GM12878 (cell line): Measurements from ENCODE around the gene LRRC70. TPM values are rescaled to one million over a fixed set of nuclear protein-coding genes. Genes with fewer than 3 reads are reported as not detected.

Source experiments
- ATAC-seq: fragments of 200-7000 bp; cut with Tn5 transposase; 3 replicates; pipeline ENCODE4 v1.9.1; 2020; ENCODE audit warnings: mild to moderate bottlenecking, moderate library complexity
- BruUV-seq: library from RNA; stranded (reverse); fragments of 400-500 nt; replicated peaks from 2 replicates; lab custom pipeline; 2021; lab: Mats Ljungman, UMichigan
- CTCF ChIA-PET: fragments of 300-600 bp; sonication (Branson Sonifier 250); formaldehyde crosslinking; extraction: SDS; loops from one replicate; lab custom pipeline; 2021; ENCODE audit warnings: inconsistent platforms; lab: Yijun Ruan, JAX
- POLR2A ChIA-PET: fragments of 350-600 bp; formaldehyde crosslinking; extraction: SDS; loops from one replicate; lab custom pipeline; 2021; ENCODE audit warnings: inconsistent platforms; lab: Charles Lee
- RAD21 ChIA-PET: fragments of 300-600 bp; sonication (Branson Sonifier 250); formaldehyde crosslinking; loops from one replicate; lab custom pipeline; 2023; ENCODE audit warnings: antibody characterized with exemption; ENCODE audit not compliant: unreplicated experiment; lab: Charles Lee
- SMC1A ChIA-PET: fragments of 300-600 bp; sonication (Branson Sonifier 250); formaldehyde crosslinking; loops from one replicate; lab custom pipeline; 2023; ENCODE audit not compliant: unreplicated experiment, uncharacterized antibody; lab: Charles Lee
- DNase-seq: peaks from one replicate; pipeline ENCODE4 v3.0.0-alpha.2; 2011; ENCODE audit warnings: low read depth, low spot score
- FAIRE-seq: peaks from 3 replicates; lab custom pipeline; 2011; peaks lifted over from hg19 to GRCh38; lab: Jason Lieb, UNC
- H2AFZ ChIP-seq: 2 replicates; pipeline ENCODE4 v1.6.0; 2011; ENCODE audit warnings: low read depth, low read length, control low read depth; ENCODE audit not compliant: control insufficient read depth
- H3K27ac ChIP-seq: 2 replicates; pipeline ENCODE4 v1.5.1; 2011; ENCODE audit warnings: control low read depth; ENCODE audit not compliant: control insufficient read depth, insufficient read depth
- H3K27me3 ChIP-seq, 2 experiments: replicated peaks in 1 of 2; 2 replicates each; pipeline versions ENCODE4 v1.6.0 to v1.6.1; 2011; ENCODE audit warnings: low read length in 1 of 2; ENCODE audit not compliant: control insufficient read depth in 2 of 2, insufficient read depth in 2 of 2
- H3K36me3 ChIP-seq, 2 experiments: 2 replicates each; pipeline ENCODE4 v1.5.1; 2011; ENCODE audit warnings: low read length in 1 of 2; ENCODE audit not compliant: control insufficient read depth in 2 of 2, insufficient read depth in 2 of 2
- H3K4me1 ChIP-seq: 2 replicates; pipeline ENCODE4 v1.6.1; 2011; ENCODE audit warnings: mild to moderate bottlenecking, low read length, moderate library complexity, mixed read lengths; ENCODE audit not compliant: control insufficient read depth, insufficient read depth
- H3K4me2 ChIP-seq: 2 replicates; pipeline ENCODE4 v1.6.0; 2011; ENCODE audit warnings: control low read depth; ENCODE audit not compliant: control insufficient read depth, insufficient read depth
- H3K4me3 ChIP-seq: fragments of 200-600 bp; sonication (generic); 2 replicates; pipeline ENCODE4 v1.5.1; 2016
- H3K79me2 ChIP-seq: 2 replicates; pipeline ENCODE4 v1.6.0; 2011; ENCODE audit warnings: low read length; ENCODE audit not compliant: control insufficient read depth, insufficient read depth
- H3K9ac ChIP-seq: 2 replicates; pipeline ENCODE4 v1.8.0; 2011; ENCODE audit warnings: low read length, control low read depth, mixed read lengths; ENCODE audit not compliant: control insufficient read depth, insufficient read depth
- H3K9me3 ChIP-seq: replicated peaks from 3 replicates; pipeline ENCODE4 v1.5.1; 2011; ENCODE audit warnings: mild to moderate bottlenecking, low read length; ENCODE audit not compliant: control insufficient read depth, insufficient read depth
- H4K20me1 ChIP-seq: 2 replicates; pipeline ENCODE4 v1.6.0; 2011; ENCODE audit not compliant: control insufficient read depth, insufficient read depth
- BCL3 ChIP-seq: IDR thresholded peaks from 2 replicates; pipeline ENCODE4 v1.6.1; 2011; ENCODE audit warnings: borderline replicate concordance, low read depth, mild to moderate bottlenecking, moderate library complexity, low read length; ENCODE audit not compliant: insufficient read depth, poor library complexity, severe bottlenecking
- CBFB ChIP-seq: IDR thresholded peaks from 2 replicates; pipeline ENCODE4 v1.6.1; 2016; ENCODE audit warnings: antibody characterized with exemption, low read depth
- CBX5 ChIP-seq: sonication (generic); IDR thresholded peaks from 2 replicates; pipeline ENCODE4 v1.6.1; 2016; ENCODE audit warnings: low read depth, moderate library complexity, mild to moderate bottlenecking, inconsistent platforms
- CREM ChIP-seq: IDR thresholded peaks from 2 replicates; pipeline ENCODE4 v1.6.1; 2014; ENCODE audit warnings: antibody characterized with exemption, low read depth
- DPF2 ChIP-seq: fragments of 450-650 bp; IDR thresholded peaks from 2 replicates; pipeline ENCODE4 v1.6.1; 2017; ENCODE audit warnings: mild to moderate bottlenecking
- EZH2 ChIP-seq: IDR thresholded peaks from 2 replicates; pipeline ENCODE4 v1.6.1; 2012; ENCODE audit warnings: low read depth, mild to moderate bottlenecking, control low read depth, inconsistent platforms, low read length, borderline replicate concordance; ENCODE audit not compliant: control insufficient read depth
- FOS ChIP-seq: IDR thresholded peaks from 3 replicates; pipeline ENCODE4 v1.6.1; 2011; ENCODE audit warnings: borderline replicate concordance; ENCODE audit not compliant: insufficient read length; ENCODE audit errors: extremely low read depth
- JUNB ChIP-seq: IDR thresholded peaks from 2 replicates; pipeline ENCODE4 v1.6.1; 2016; ENCODE audit warnings: antibody characterized with exemption, mild to moderate bottlenecking
- KAT2A ChIP-seq: conservative IDR thresholded peaks from 2 replicates; pipeline ENCODE4 v1.6.1; 2011; ENCODE audit warnings: low read depth, low read length; ENCODE audit not compliant: control insufficient read depth
- LARP7 ChIP-seq: fragments of 450-650 bp; IDR thresholded peaks from 2 replicates; pipeline ENCODE4 v1.6.1; 2017; ENCODE audit warnings: mild to moderate bottlenecking
- MEF2A ChIP-seq: IDR thresholded peaks from 2 replicates; pipeline ENCODE4 v1.6.1; 2011; ENCODE audit warnings: low read depth, mild to moderate bottlenecking, low read length, moderate library complexity; ENCODE audit not compliant: insufficient read depth
- NFIC ChIP-seq: IDR thresholded peaks from 2 replicates; pipeline ENCODE4 v1.6.1; 2012; ENCODE audit warnings: low read depth, mild to moderate bottlenecking, inconsistent platforms, low read length, moderate library complexity
- NR2C1 ChIP-seq: fragments of 450-650 bp; IDR thresholded peaks from 2 replicates; pipeline ENCODE4 v1.6.1; 2017; ENCODE audit warnings: antibody characterized with exemption, mild to moderate bottlenecking, moderate library complexity
- RAD51 ChIP-seq: fragments of 450-650 bp; IDR thresholded peaks from 2 replicates; pipeline ENCODE4 v1.6.1; 2016; ENCODE audit warnings: moderate library complexity, mild to moderate bottlenecking, inconsistent platforms
- RB1 ChIP-seq: fragments of 450-650 bp; formaldehyde crosslinking; IDR thresholded peaks from 2 replicates; pipeline ENCODE4 v1.6.1; 2017; ENCODE audit warnings: mild to moderate bottlenecking, borderline replicate concordance
- RBBP5 ChIP-seq: fragments of 200-600 bp; sonication (generic); conservative IDR thresholded peaks from 2 replicates; pipeline ENCODE4 v1.6.1; 2016
- RCOR1 ChIP-seq: conservative IDR thresholded peaks from 2 replicates; pipeline ENCODE4 v1.6.1; 2012; ENCODE audit warnings: low read depth, low read length, improper control_type of control experiment
- SMARCA5 ChIP-seq: fragments of 450-650 bp; IDR thresholded peaks from 2 replicates; pipeline ENCODE4 v1.6.1; 2017; ENCODE audit warnings: mild to moderate bottlenecking
- SUPT20H ChIP-seq: IDR thresholded peaks from 2 replicates; pipeline ENCODE4 v1.6.1; 2011; ENCODE audit warnings: low read depth, mild to moderate bottlenecking, low read length, moderate library complexity, borderline replicate concordance; ENCODE audit not compliant: control insufficient read depth
- ZNF217 ChIP-seq: fragments of 450-650 bp; IDR thresholded peaks from 2 replicates; pipeline ENCODE4 v1.6.1; 2017; ENCODE audit warnings: antibody characterized with exemption, mild to moderate bottlenecking
- ZNF274 ChIP-seq: IDR thresholded peaks from one replicate; pipeline ENCODE4 v1.8.0; 2011; ENCODE audit not compliant: insufficient read length, insufficient read depth
- ZSCAN29 ChIP-seq: fragments of 450-650 bp; IDR thresholded peaks from 2 replicates; pipeline ENCODE4 v1.6.1; 2017; ENCODE audit warnings: mild to moderate bottlenecking, moderate library complexity
- in situ Hi-C: fragments of 300-500 bp; cut with MboI; formaldehyde crosslinking; loops from 9 replicates; pipeline ENCODE4 v1.14.3; 2018; ENCODE audit warnings: mixed read lengths
- intact Hi-C: fragments of 100-400 bp; cut with micrococcal nuclease; formaldehyde crosslinking; loops from one replicate; pipeline ENCODE4 v1.14.2; 2022; ENCODE audit not compliant: unreplicated experiment
- polyA plus RNA-seq, 11 experiments: library from polyadenylated mRNA; depleted of rRNA in 4 of 11; unstranded in 6 of 11; stranded (reverse) in 5 of 11; fragments of >200 nt; fragmentation: Nextera tagmentation in 4 of 11; fragmentation: Illumina TruSeq in 1 of 11; extraction: Ambion mirVana in 4 of 11; extraction: Trizol in 1 of 11; gene quantifications; 1 replicate in 1 of 11; 2 replicates in 10 of 11; pipeline versions ENCODE4 v1.2.1 to v1.2.3, GENCODE V29; 2011 to 2016; ENCODE audit warnings: inconsistent platforms in 2 of 11, missing spikeins in 2 of 11, low read depth in 1 of 11
- total RNA-seq, 4 experiments: library from RNA; depleted of rRNA in 3 of 4; stranded (reverse); fragments of >200 nt in 3 of 4; fragmentation: Illumina TruSeq in 1 of 4; extraction: Trizol in 1 of 4; gene quantifications; 2 replicates each; pipeline versions ENCODE4 v1.2.1 to v1.2.3, GENCODE V29; 2013 to 2021
- TF ChIP-seq, protein P1 (sequence below): fragments of 450-650 bp; IDR thresholded peaks from 2 replicates; pipeline ENCODE4 v1.6.1; 2016; ENCODE audit warnings: mild to moderate bottlenecking, moderate library complexity, borderline replicate concordance

The LRRC70 gene
- total and polyA plus RNA-seq, 10 of the 15 experiments (the other 5 are each of a cell fraction or from before 2014, with no cell fraction given), result 0.35 to 1.5 (median 0.84) TPM

DNA sequence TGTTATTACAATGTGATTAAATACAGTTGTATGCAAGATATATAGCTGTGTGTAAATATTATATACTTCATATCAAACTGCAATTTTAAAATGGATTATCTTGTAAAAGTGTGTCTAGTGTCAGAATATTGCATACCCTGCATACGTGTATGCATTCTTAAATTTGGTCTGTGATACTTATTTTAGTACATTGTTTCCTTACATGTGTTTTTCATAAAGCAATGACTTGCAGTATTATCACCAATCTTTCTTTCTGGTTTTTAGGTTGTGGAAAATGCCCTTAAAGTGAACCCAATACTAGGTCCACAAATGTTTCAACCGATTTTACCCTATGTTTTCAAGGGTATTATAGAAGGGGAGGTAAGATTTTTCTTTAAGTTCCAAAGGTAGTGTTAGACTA, 28.5 kb upstream of the LRRC70 start (continued):
- TF ChIP-seq RCOR1, result no peak
- no peak for TF ChIP-seq EZH2
- TF ChIP-seq LARP7, result no peak
- no peak for TF ChIP-seq ZSCAN29
- no peak for TF ChIP-seq BCL3
- no peak for TF ChIP-seq CBFB

DNA sequence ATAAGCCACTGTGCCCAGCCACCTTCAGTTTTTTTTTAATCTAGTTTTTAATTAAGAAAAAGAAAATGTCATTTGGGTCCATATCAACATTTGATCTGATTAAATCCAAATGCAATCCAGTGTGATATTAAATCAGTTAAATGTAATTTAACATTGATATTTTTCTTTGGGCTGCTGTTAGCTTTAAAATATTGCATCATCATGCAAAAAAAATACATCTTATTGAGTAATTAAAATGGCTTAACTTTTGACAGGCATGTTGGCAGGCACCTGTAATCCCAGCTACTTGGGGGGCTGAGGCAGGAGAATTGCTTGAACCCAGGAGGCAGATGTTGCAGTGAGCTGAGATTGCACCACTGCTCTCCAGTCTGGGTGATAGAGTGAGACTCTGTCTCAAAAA, 22.7 kb upstream of the LRRC70 start:
- no peak overlapping the region for H3K4me3 ChIP-seq
- no peaks in the 10 kb centered on the region for H3K9me3 ChIP-seq
- intact Hi-C loops, result no loop called here
- no peak for DNase-seq
- no peak overlapping the region for H3K27ac ChIP-seq
- ChIA-PET SMC1A (interaction anchor here (0.9 to 1.5 kb wide), 2 partner anchors 9 to 18 kb away, joined by 3 read pairs; no protein-coding TSS in a partner anchor), CTCF (interaction anchor here (1.4 kb wide), 1 partner anchor 9 kb away, joined by 3 read pairs; no protein-coding TSS in a partner anchor), POLR2A (no interaction called here), RAD21 (no interaction called here)
- H4K20me1 ChIP-seq, result no peaks in the 10 kb centered on the region
- no peak for FAIRE-seq
- H3K27me3 ChIP-seq, result no peaks in the 10 kb centered on the region
- H3K36me3 ChIP-seq, result peaks cover 0 to 5% of the 10 kb centered on the region in 2 experiments; a peak in 1 of 4 replicates
- no peak for ATAC-seq
- no peak overlapping the region for H2AFZ ChIP-seq
- no peaks in the 10 kb centered on the region for H3K79me2 ChIP-seq
- no peak overlapping the region for H3K9ac ChIP-seq
- no peak overlapping the region for H3K4me2 ChIP-seq
- H3K4me1 ChIP-seq, result no peaks in the 10 kb centered on the region
- no TSS peak for BruUV-seq
- in situ Hi-C loops, result no loop called here
- TF ChIP-seq RBBP5 (no peak), RAD51 (no peak), CBX5 (no peak), SMARCA5 (no peak), SUPT20H (no peak), NR2C1 (no peak), MEF2A (no peak), ZNF274 (no peak), ZNF217 (no peak), RB1 (no peak), NFIC (no peak), JUNB (no peak), FOS (no peak), CREM (no peak), KAT2A (no peak), DPF2 (no peak)
- TF ChIP-seq, protein P1, sequence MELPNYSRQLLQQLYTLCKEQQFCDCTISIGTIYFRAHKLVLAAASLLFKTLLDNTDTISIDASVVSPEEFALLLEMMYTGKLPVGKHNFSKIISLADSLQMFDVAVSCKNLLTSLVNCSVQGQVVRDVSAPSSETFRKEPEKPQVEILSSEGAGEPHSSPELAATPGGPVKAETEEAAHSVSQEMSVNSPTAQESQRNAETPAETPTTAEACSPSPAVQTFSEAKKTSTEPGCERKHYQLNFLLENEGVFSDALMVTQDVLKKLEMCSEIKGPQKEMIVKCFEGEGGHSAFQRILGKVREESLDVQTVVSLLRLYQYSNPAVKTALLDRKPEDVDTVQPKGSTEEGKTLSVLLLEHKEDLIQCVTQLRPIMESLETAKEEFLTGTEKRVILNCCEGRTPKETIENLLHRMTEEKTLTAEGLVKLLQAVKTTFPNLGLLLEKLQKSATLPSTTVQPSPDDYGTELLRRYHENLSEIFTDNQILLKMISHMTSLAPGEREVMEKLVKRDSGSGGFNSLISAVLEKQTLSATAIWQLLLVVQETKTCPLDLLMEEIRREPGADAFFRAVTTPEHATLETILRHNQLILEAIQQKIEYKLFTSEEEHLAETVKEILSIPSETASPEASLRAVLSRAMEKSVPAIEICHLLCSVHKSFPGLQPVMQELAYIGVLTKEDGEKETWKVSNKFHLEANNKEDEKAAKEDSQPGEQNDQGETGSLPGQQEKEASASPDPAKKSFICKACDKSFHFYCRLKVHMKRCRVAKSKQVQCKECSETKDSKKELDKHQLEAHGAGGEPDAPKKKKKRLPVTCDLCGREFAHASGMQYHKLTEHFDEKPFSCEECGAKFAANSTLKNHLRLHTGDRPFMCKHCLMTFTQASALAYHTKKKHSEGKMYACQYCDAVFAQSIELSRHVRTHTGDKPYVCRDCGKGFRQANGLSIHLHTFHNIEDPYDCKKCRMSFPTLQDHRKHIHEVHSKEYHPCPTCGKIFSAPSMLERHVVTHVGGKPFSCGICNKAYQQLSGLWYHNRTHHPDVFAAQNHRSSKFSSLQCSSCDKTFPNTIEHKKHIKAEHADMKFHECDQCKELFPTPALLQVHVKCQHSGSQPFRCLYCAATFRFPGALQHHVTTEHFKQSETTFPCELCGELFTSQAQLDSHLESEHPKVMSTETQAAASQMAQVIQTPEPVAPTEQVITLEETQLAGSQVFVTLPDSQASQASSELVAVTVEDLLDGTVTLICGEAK, result no peak
